ENCODE results near the gene IL4R. TPM values are rescaled to one million over a fixed set of nuclear protein-coding genes. Genes with fewer than 3 reads are reported as not detected.
"Not testable (repeated sequence)": the region's sequence is repeated elsewhere in the genome, so short reads cannot be mapped to it uniquely, and the experiment has no call there.

The IL4R gene
- total RNA-seq, 1 donor from 2014 or later, result 62.8 TPM

- intact Hi-C loops (cut with DNase I), result no loop called here
- ATAC-seq (no peak), DNase-seq (ENCODE audit: low spot score) (no peak)
Measured at GRCh38 chr16:27287051-27287811, 26.5 kb upstream of the IL4R start.

GRCh38 chr16:27287887-27288286 is 25.9 kb upstream of the IL4R start:
- intact Hi-C loops (cut with DNase I), result no loop called here
- DNase-seq (ENCODE audit: low spot score) (no peak), ATAC-seq (no peak)

GRCh38 chr16:27288313-27288712 is 25.5 kb upstream of the IL4R start:
- ATAC-seq; DNase-seq (ENCODE audit: low spot score); intact Hi-C loops (cut with DNase I): not testable (repeated sequence)

GRCh38 chr16:27289669-27290068 is 24.1 kb upstream of the IL4R start:
- ATAC-seq (no peak), DNase-seq (ENCODE audit: low spot score) (no peak)
- intact Hi-C loops (cut with DNase I), result no loop called here

GRCh38 chr16:27290562-27290961 is 23.2 kb upstream of the IL4R start:
- ATAC-seq (no peak), DNase-seq (ENCODE audit: low spot score) (no peak)
- intact Hi-C loops (cut with DNase I), result no loop called here

- ATAC-seq, result peak; percentile 77
- DNase-seq (ENCODE audit: low spot score), result peak; percentile 55
- intact Hi-C loops (cut with DNase I), result no loop called here
Measured at GRCh38 chr16:27291106-27291505, 22.7 kb upstream of the IL4R start.

- intact Hi-C loops (cut with DNase I), result no loop called here
- no peak for ATAC-seq
- no peak for DNase-seq (ENCODE audit: low spot score)
Measured at GRCh38 chr16:27291722-27292240, 22.0 kb upstream of the IL4R start.

- intact Hi-C loops (cut with DNase I), result no loop called here
- DNase-seq (ENCODE audit: low spot score), result peak; percentile 22
- no peak for ATAC-seq
Measured at GRCh38 chr16:27293343-27293742, 20.4 kb upstream of the IL4R start.

- ATAC-seq (no peak), DNase-seq (ENCODE audit: low spot score) (no peak)
- intact Hi-C loops (cut with DNase I), result no loop called here
Measured at GRCh38 chr16:27298132-27298531, 15.6 kb upstream of the IL4R start.

GRCh38 chr16:27301236-27301861 is 12.4 kb upstream of the IL4R start:
- ATAC-seq (no peak), DNase-seq (ENCODE audit: low spot score) (peak; percentile 2)
- intact Hi-C loops (cut with DNase I), result no loop called here

- peak; percentile 9 for DNase-seq (ENCODE audit: low spot score)
- ATAC-seq, result no peak
- intact Hi-C loops (cut with DNase I), result no loop called here
Measured at GRCh38 chr16:27302126-27302525, 11.6 kb upstream of the IL4R start.

- DNase-seq (ENCODE audit: low spot score) (peak; percentile 37), ATAC-seq (no peak)
- intact Hi-C loops (cut with DNase I), result no loop called here
Measured at GRCh38 chr16:27303256-27304100, 10.3 kb upstream of the IL4R start.

GRCh38 chr16:27304102-27304501 is 9.7 kb upstream of the IL4R start:
- intact Hi-C loops (cut with DNase I), result no loop called here
- DNase-seq (ENCODE audit: low spot score) (no peak), ATAC-seq (no peak)

GRCh38 chr16:27304881-27305745 is 8.7 kb upstream of the IL4R start:
- ATAC-seq (no peak), DNase-seq (ENCODE audit: low spot score) (peak; percentile 5)
- intact Hi-C loops (cut with DNase I), result no loop called here

GRCh38 chr16:27305839-27306442 is 7.8 kb upstream of the IL4R start:
- peak; percentile 8 for DNase-seq (ENCODE audit: low spot score)
- intact Hi-C loops (cut with DNase I), result no loop called here
- no peak for ATAC-seq

- DNase-seq (ENCODE audit: low spot score), result no peak
- ATAC-seq, result no peak
- intact Hi-C loops (cut with DNase I), result no loop called here
Measured at GRCh38 chr16:27308792-27309191, 5.0 kb upstream of the IL4R start.

- ATAC-seq, result no peak
- DNase-seq (ENCODE audit: low spot score), result peak; percentile 6
- intact Hi-C loops (cut with DNase I), result no loop called here
Measured at GRCh38 chr16:27310576-27311447, 3.0 kb upstream of the IL4R start.

Data from sciatic nerve (tissue), 2 donors.